Measurements from ENCODE around the gene PDGFC. TPM values are rescaled to one million over a fixed set of nuclear protein-coding genes. Genes with fewer than 3 reads are reported as not detected.

Gene PDGFC
- total RNA-seq, 1 donor from 2014 or later, result 42.5 TPM

GRCh38 chr4:156811963-156812362 is 159.6 kb downstream of the PDGFC start:
- Mint-ChIP-seq H3K4me1 (ENCODE audit: low read depth) (peaks cover 27% of the 10 kb centered on the region), H3K9me3 (ENCODE audit: low read depth) (no peaks in the 10 kb centered on the region), H3K27me3 (no peaks in the 10 kb centered on the region), H3K4me3 (ENCODE audit: low read depth) (no peak overlapping the region), H3K27ac (no peak overlapping the region), H3K36me3 (ENCODE audit: insufficient read depth) (no peaks in the 10 kb centered on the region)
- TF ChIP-seq CTCF (IDR thresholded peaks at IDR 0.05; ENCODE audit: unreplicated experiment), result no peak
- DNase-seq (ENCODE audit: low spot score, unreplicated experiment), result no peak

DNA sequence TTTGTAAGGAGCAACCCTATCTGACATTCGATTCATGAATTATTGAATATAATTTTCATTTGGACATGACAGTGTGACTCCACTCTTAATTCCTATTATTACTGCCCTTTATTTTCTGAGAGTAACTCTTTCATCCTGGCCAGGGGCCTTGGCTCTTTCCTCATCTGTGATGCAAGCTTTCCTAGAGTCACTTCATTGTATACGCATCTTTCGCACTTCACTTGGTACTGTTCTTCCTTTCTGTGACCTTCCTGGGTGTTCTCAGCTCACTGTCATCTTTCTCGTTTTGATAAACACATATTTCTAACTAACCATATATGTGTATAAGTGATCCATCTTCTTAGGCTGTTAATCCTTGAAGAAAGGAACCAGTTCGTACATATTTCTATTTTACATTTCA is 160.3 kb downstream of the PDGFC start:
- no peak overlapping the region for H3K27ac Mint-ChIP-seq
- no peak for TF ChIP-seq CTCF (IDR thresholded peaks at IDR 0.05; ENCODE audit: unreplicated experiment)
- no peaks in the 10 kb centered on the region for H3K9me3 Mint-ChIP-seq (ENCODE audit: low read depth)
- H3K27me3 Mint-ChIP-seq, result no peaks in the 10 kb centered on the region
- H3K36me3 Mint-ChIP-seq (ENCODE audit: insufficient read depth), result no peaks in the 10 kb centered on the region
- peaks cover 26% of the 10 kb centered on the region for H3K4me1 Mint-ChIP-seq (ENCODE audit: low read depth)
- H3K4me3 Mint-ChIP-seq (ENCODE audit: low read depth), result no peak overlapping the region
- DNase-seq (ENCODE audit: low spot score, unreplicated experiment), result no peak

DNA sequence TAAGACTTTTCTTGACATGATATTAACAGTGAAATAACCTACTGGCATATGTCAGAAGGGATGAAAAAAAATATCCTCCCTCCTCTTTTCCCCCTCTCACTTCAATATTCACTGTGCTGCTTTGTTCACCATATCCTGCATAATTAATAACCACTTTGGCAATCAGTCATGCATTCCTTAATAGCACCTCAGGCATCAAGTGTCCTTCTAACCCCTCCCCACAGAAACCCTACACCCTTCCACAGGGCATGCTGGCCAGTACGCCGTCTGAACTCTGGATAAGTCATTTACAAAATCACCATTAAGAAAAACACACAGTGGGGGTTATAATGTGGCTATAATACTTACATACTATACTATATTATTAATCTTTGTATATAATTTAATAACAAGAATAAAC is 165.9 kb downstream of the PDGFC start:
- TF ChIP-seq CTCF (IDR thresholded peaks at IDR 0.05; ENCODE audit: unreplicated experiment), result no peak
- H3K9me3 Mint-ChIP-seq (ENCODE audit: low read depth), result no peaks in the 10 kb centered on the region
- no peak overlapping the region for H3K4me3 Mint-ChIP-seq (ENCODE audit: low read depth)
- H3K27ac Mint-ChIP-seq, result no peak overlapping the region
- DNase-seq (ENCODE audit: low spot score, unreplicated experiment), result no peak
- peaks cover 18% of the 10 kb centered on the region for H3K4me1 Mint-ChIP-seq (ENCODE audit: low read depth)
- no peaks in the 10 kb centered on the region for H3K36me3 Mint-ChIP-seq (ENCODE audit: insufficient read depth)
- H3K27me3 Mint-ChIP-seq, result no peaks in the 10 kb centered on the region

DNA sequence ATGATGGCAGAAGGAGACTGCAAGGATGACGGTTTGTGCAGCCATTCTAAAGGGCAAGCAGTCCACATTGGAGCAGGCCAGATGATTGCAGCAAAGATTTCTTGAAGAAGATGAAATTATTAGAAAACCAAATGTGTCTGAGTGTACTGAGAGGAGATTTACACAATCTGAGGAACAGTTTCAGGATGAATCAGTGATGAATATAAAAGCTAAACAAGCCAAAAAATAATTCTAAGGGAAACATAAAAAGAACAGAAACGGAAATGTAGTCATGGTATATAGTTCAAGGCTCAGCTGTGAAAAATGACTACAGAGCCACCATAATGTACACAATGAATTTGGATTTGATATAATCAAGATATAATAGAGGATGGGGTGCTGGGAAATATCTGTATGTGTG is 168.5 kb downstream of the PDGFC start:
- Mint-ChIP-seq H3K36me3 (ENCODE audit: insufficient read depth) (no peaks in the 10 kb centered on the region), H3K9me3 (ENCODE audit: low read depth) (no peaks in the 10 kb centered on the region), H3K27me3 (no peaks in the 10 kb centered on the region), H3K4me3 (ENCODE audit: low read depth) (no peak overlapping the region), H3K27ac (no peak overlapping the region), H3K4me1 (ENCODE audit: low read depth) (peaks cover 8% of the 10 kb centered on the region)
- TF ChIP-seq CTCF (IDR thresholded peaks at IDR 0.05; ENCODE audit: unreplicated experiment), result no peak
- DNase-seq (ENCODE audit: low spot score, unreplicated experiment), result no peak

DNA sequence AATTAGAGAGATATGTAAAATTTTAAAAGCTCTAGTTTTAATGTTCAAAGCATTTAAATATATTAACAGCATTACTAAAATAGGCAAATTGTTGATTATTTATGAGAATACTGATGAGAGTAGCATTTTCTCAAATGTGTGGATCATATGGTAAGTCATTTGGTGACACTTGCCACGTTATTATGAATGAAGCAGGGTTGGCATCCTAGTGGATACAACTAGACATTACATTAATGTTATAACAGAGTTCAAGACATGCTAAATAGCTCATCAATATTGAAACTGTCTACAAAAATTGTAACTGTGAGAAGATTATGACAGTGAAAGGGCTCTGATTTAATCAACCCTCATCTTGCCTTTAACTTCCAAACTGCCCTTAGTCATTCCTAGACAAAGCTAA is 171.1 kb downstream of the PDGFC start:
- no peaks in the 10 kb centered on the region for H3K27me3 Mint-ChIP-seq
- H3K27ac Mint-ChIP-seq, result no peak overlapping the region
- H3K36me3 Mint-ChIP-seq (ENCODE audit: insufficient read depth), result peaks cover 4% of the 10 kb centered on the region
- H3K4me3 Mint-ChIP-seq (ENCODE audit: low read depth), result no peak overlapping the region
- no peak for DNase-seq (ENCODE audit: low spot score, unreplicated experiment)
- peak; percentile 29 for TF ChIP-seq CTCF (IDR thresholded peaks at IDR 0.05; ENCODE audit: unreplicated experiment)
- H3K9me3 Mint-ChIP-seq (ENCODE audit: low read depth), result no peaks in the 10 kb centered on the region
- H3K4me1 Mint-ChIP-seq (ENCODE audit: low read depth), result peaks cover 2% of the 10 kb centered on the region
